Measurements from ENCODE around the gene NOTCH3.

NOTCH3 gene

GRCh38 chr19:15201374-15202023 is 704 bp upstream of the NOTCH3 start:
- Histone ChIP-seq H3K27ac (ENCODE audit: low read depth, low read length) (no peak overlapping the region), H3K4me3 (ENCODE audit: low read length) (no peak overlapping the region), H3F3A (ENCODE audit: control insufficient read depth, insufficient read depth) (peaks cover 5% of the 10 kb centered on the region; the same call in 1 of the 2 replicates), H3K4me1 (ENCODE audit: control insufficient read depth, low read length) (peaks cover 16% of the 10 kb centered on the region), H3K9me3 (ENCODE audit: control insufficient read depth, insufficient read depth, low read length) (no peaks in the 10 kb centered on the region), H3K4me2 (ENCODE audit: low read length) (no peak overlapping the region), H3K27me3 (ENCODE audit: control insufficient read depth, low read length) (no peaks in the 10 kb centered on the region), H4K20me1 (ENCODE audit: control insufficient read depth, insufficient read depth, low read depth, low read length) (peaks cover 3% of the 10 kb centered on the region; the same call in 1 of the 2 replicates), H3K79me2 (ENCODE audit: control insufficient read depth, low read length) (no peaks in the 10 kb centered on the region), H3K9me2 (replicated peaks; ENCODE audit: control insufficient read depth, low read length) (no peaks in the 10 kb centered on the region), H3K36me3 (ENCODE audit: control insufficient read depth, low read length) (no peaks in the 10 kb centered on the region)
- TF ChIP-seq EZH2phosphoT487 (IDR thresholded peaks at IDR 0.05; ENCODE audit: borderline replicate concordance, low read length) = no peak
- TF ChIP-seq CTCF (IDR thresholded peaks at IDR 0.05; ENCODE audit: low read depth, low read length, poor library complexity, severe bottlenecking) = no peak

- Histone ChIP-seq H3K27ac (ENCODE audit: low read depth, low read length) (no peak overlapping the region), H3K4me3 (ENCODE audit: low read length) (no peak overlapping the region), H3K4me2 (ENCODE audit: low read length) (no peak overlapping the region), H3K36me3 (ENCODE audit: control insufficient read depth, low read length) (no peaks in the 10 kb centered on the region), H3K4me1 (ENCODE audit: control insufficient read depth, low read length) (peaks cover 19% of the 10 kb centered on the region), H3K27me3 (ENCODE audit: control insufficient read depth, low read length) (peaks cover 1% of the 10 kb centered on the region; the same call in 1 of the 2 replicates), H4K20me1 (ENCODE audit: control insufficient read depth, insufficient read depth, low read depth, low read length) (peaks cover 3% of the 10 kb centered on the region; the same call in 1 of the 2 replicates), H3F3A (ENCODE audit: control insufficient read depth, insufficient read depth) (peaks cover 5% of the 10 kb centered on the region; the same call in 1 of the 2 replicates), H3K9me3 (ENCODE audit: control insufficient read depth, insufficient read depth, low read length) (no peaks in the 10 kb centered on the region), H3K9me2 (replicated peaks; ENCODE audit: control insufficient read depth, low read length) (no peaks in the 10 kb centered on the region), H3K79me2 (ENCODE audit: control insufficient read depth, low read length) (no peaks in the 10 kb centered on the region)
- TF ChIP-seq EZH2phosphoT487 (IDR thresholded peaks at IDR 0.05; ENCODE audit: borderline replicate concordance, low read length) = no peak
- no peak for TF ChIP-seq CTCF (IDR thresholded peaks at IDR 0.05; ENCODE audit: low read depth, low read length, poor library complexity, severe bottlenecking)
Measured at GRCh38 chr19:15199661-15200552, 888 bp downstream of the NOTCH3 start.

GRCh38 chr19:15198951-15199660 is 1.7 kb downstream of the NOTCH3 start:
- Histone ChIP-seq H3F3A (ENCODE audit: control insufficient read depth, insufficient read depth) (peaks cover 5% of the 10 kb centered on the region; the same call in 1 of the 2 replicates), H3K4me2 (ENCODE audit: low read length) (no peak overlapping the region), H3K27ac (ENCODE audit: low read depth, low read length) (no peak overlapping the region), H4K20me1 (ENCODE audit: control insufficient read depth, insufficient read depth, low read depth, low read length) (peaks cover 3% of the 10 kb centered on the region; the same call in 1 of the 2 replicates), H3K27me3 (ENCODE audit: control insufficient read depth, low read length) (peaks cover 6% of the 10 kb centered on the region; the same call in 1 of the 2 replicates), H3K9me2 (replicated peaks; ENCODE audit: control insufficient read depth, low read length) (no peaks in the 10 kb centered on the region), H3K4me1 (ENCODE audit: control insufficient read depth, low read length) (peaks cover 19% of the 10 kb centered on the region), H3K9me3 (ENCODE audit: control insufficient read depth, insufficient read depth, low read length) (no peaks in the 10 kb centered on the region), H3K36me3 (ENCODE audit: control insufficient read depth, low read length) (no peaks in the 10 kb centered on the region), H3K79me2 (ENCODE audit: control insufficient read depth, low read length) (no peaks in the 10 kb centered on the region), H3K4me3 (ENCODE audit: low read length) (no peak overlapping the region)
- TF ChIP-seq CTCF (IDR thresholded peaks at IDR 0.05; ENCODE audit: low read depth, low read length, poor library complexity, severe bottlenecking) = no peak
- no peak for TF ChIP-seq EZH2phosphoT487 (IDR thresholded peaks at IDR 0.05; ENCODE audit: borderline replicate concordance, low read length)
